ENCODE measurements around the gene LHB. TPM values are rescaled to one million over a fixed set of nuclear protein-coding genes. Genes with fewer than 3 reads are reported as not detected.

Gene LHB
- total RNA-seq, 1 experiment from 2014 or later = not detected

DNA sequence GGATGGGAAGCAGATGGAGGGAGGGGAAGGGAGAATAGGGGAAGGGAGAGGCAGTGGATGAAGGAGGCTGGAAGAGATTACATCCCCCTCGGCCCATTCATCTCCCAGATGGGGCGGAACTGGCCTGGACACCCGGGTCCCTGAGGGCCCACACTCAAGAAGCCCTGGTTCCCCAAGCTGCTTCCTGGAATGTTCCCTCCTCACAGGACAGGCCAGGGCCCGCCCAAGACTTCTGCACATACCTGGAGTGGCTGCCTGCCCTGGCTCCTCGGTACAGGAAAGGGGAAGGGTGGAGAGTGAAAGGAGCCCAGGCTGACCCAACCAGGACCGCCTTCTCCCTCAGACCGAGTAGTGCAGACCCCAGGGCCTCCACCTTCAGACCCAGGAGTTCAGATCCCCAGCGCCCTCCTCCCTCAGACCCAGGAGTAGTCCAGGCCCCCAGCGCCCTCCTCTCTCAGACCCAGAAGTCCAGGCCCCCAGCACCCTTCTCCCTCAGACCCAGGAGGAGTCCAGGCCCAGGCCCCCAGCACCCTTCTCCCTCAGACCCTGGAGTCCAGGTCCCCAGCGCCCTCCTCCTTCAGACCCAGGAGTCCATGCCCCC is 47.2 kb upstream of the LHB start:
- Mint-ChIP-seq H3K9me3 (peaks cover 2 to 9% of the 10 kb centered on the region in 2 experiments; a peak in 3 of 5 replicates), H3K36me3 (ENCODE audit: insufficient read depth in 1 of 3, low read depth in 3 of 3) (peaks cover 0 to 3% (median 2%) of the 10 kb centered on the region in 3 experiments; a peak in 3 of 7 replicates), H3K4me3 (peak overlapping the region; percentile 50 to 75), H3K4me1 (peaks cover 29 to 44% of the 10 kb centered on the region in 2 experiments), H3K27ac (no peak overlapping the region), H3K27me3 (ENCODE audit: low read depth) (peaks cover 76% of the 10 kb centered on the region)
- Histone ChIP-seq H3K4ac (ENCODE audit: low read depth, low read length) (no peak overlapping the region), H4K91ac (ENCODE audit: insufficient read length, low read depth, low read length) (no peak overlapping the region), H3K9ac (ENCODE audit: extremely low read depth, insufficient read length, low read length) (no peak overlapping the region), H2AK5ac (ENCODE audit: insufficient read length, low read length) (no peak overlapping the region), H2BK20ac (ENCODE audit: low read depth, low read length, poor library complexity, severe bottlenecking) (no peak overlapping the region), H3K18ac (ENCODE audit: insufficient read length, low read depth, low read length) (no peak overlapping the region), H2BK120ac (ENCODE audit: low read depth, low read length, poor library complexity, severe bottlenecking) (no peak overlapping the region), H4K8ac (replicated peaks; ENCODE audit: insufficient read length, low read depth, low read length) (no peak overlapping the region), H3K79me2 (ENCODE audit: insufficient read depth, low read length) (no peaks in the 10 kb centered on the region), H4K20me1 (ENCODE audit: control insufficient read depth, insufficient read depth, insufficient read length) (no peaks in the 10 kb centered on the region), H2AFZ (ENCODE audit: low read length) (no peak overlapping the region), H3K79me1 (ENCODE audit: insufficient read depth, low read depth, low read length, poor library complexity, severe bottlenecking) (no peaks in the 10 kb centered on the region), H2BK15ac (ENCODE audit: low read depth, low read length) (no peak overlapping the region), H2BK12ac (ENCODE audit: insufficient read length, low read depth, low read length) (no peak overlapping the region), H3K23ac (ENCODE audit: insufficient read length, low read depth, low read length) (no peak overlapping the region), H3T11ph (ENCODE audit: low read length) (no peak overlapping the region), H2BK5ac (ENCODE audit: insufficient read length, low read length) (no peak overlapping the region), H3K4me1 (ENCODE audit: insufficient read depth, low read length) (peaks cover 2% of the 10 kb centered on the region; the same call in 1 of the 2 replicates), H3K9me3 (ENCODE audit: control insufficient read depth, low read depth, low read length) (no peaks in the 10 kb centered on the region), H3K4me2 (ENCODE audit: insufficient read depth, insufficient read length, low read length) (peak overlapping the region; percentile 62), H3K23me2 (ENCODE audit: insufficient read length, low read depth, low read length, poor library complexity, severe bottlenecking) (peaks cover 3% of the 10 kb centered on the region), H4K5ac (ENCODE audit: insufficient read length, low read depth, low read length) (no peak overlapping the region), H3K14ac (ENCODE audit: insufficient read depth, low read length) (no peak overlapping the region), H3K27ac (ENCODE audit: insufficient read length, low read depth, low read length) (no peak overlapping the region), H3K27me3 (ENCODE audit: insufficient read depth, low read length) (peaks cover 17% of the 10 kb centered on the region; the same call in 1 of the 2 replicates), H3K56ac (ENCODE audit: insufficient read length, low read depth, low read length) (no peak overlapping the region)
- TF ChIP-seq CTCF (conservative IDR thresholded peaks at IDR 0.05) = no peak
- peak; percentile 68 for DNase-seq
- WGBS (ENCODE audit: extremely low coverage, insufficient read length, low lambda C conversion rate) = no CpG with 5 or more reads among the region's 10 CpGs
